Fibroblast of skin of right biceps (primary cell): ENCODE measurements around the gene TRHDE.
"Not testable (repeated sequence)": the region's sequence is repeated elsewhere in the genome, so short reads cannot be mapped to it uniquely, and the experiment has no call there.

Source experiments
- DNase-seq: peaks from one replicate; pipeline ENCODE4 v3.0.0-alpha.2; 2013

TRHDE gene

DNA sequence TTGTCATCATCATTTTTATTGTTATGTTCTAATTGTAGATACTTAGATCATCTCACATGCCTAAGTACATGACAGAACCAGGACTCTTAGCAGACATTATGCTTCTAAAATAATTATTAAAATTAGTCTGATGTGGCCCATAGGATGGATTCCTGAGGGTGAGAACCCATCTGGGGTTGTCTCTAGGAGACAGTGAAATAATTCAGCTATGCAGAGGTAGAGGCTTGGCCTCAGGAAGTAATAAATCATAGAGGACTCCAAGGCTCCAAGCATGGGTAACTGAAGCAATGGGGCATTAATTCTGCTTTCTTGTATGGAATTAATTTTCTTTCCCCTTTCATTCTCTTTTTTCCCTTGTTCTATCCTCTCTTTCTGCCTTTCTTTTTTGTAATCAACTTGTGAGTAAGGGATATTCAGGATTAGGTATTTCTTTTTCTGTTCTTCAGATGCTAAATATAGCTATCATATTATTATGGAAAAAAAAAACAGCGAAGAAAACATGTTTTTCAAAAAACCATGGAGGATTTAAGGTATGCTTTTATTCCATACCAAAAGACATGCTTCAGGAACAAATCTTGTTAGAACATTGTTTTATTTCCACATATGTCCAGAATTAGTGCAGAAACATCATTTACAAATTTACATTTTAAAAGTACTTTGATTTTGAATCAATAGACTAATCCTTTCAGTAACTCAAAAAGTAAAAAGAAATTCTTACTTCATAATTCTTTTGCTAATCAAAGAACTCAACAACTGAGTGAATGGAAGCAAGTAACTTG, 263.2 kb downstream of the TRHDE start:
- peak; percentile 3 for DNase-seq

- DNase-seq: peak; percentile 48
Observed at GRCh38 chr12:72540811-72541210, 268.6 kb downstream of the TRHDE start.

DNA sequence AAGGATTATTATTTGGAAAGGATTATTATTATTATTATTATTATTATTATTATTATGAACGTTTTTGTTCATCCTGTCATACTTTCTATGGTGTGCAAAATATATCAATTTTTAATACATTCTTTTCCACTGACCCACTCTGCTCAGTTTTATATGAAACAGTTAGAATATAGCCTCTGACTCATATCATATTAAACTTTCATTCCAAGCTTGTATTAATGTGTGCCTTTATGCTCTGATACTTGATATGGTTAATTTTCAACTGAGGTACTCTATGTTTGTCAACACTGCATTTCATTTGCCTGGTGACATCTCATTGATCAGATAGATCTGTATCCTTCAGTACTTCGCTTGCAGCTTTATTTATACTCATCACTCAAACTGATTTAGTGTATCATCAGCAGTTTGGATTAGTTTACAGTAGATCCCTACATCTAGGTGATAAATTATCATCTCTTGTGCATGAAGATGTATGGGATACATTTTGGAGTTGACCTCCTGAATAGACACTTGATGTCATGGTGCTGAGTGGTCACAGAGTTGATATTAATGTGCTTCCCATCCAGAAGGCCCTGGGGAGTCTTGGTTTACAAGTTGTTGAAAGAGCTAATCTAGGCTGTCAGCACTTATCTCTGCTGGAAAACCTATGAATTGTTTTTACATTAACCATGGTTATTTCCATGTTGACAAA, 271.8 kb downstream of the TRHDE start:
- DNase-seq: no peak

GRCh38 chr12:72546106-72546505, 273.9 kb downstream of the TRHDE start:
- DNase-seq: peak; percentile 21

DNA sequence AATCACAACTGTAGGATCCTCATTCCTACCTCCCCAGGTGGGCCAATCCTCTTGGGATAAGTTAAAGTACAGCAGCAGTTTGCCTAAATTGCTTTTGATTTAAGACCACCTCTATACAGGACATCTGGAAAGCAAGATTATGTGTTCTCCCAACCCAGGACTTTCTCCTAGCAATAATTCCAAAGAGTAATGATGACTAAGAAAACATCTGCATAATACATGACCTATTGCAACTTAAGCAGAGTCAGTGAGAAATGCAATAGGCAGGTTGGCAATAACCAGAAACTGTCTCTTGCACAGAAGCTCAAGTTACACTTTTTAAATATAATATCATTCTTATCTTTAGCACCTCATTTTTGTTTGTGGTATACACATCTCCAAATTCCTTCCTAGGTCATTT, 275.4 kb downstream of the TRHDE start:
- no peak for DNase-seq

DNA sequence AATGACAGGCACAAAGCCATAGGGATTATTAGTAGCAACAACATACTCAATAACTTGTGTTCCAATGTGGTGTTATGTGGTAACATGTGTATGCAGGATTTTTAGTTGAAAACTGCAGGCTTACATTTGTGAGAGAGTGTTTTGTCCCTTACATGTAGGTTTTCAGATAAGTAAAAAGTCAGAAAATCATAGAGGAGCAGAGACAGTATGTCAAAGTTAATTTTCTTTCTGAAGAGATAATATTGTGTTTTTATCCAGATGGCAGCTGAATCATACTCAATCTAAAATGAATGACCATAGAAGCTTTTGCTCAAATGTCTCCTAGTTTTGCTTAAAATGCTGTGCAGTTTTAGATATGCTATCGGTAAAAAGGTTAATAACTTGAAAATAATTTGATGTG, 277.0 kb downstream of the TRHDE start:
- no peak for DNase-seq

- DNase-seq: no peak
Observed at GRCh38 chr12:72560003-72560769, 288.0 kb downstream of the TRHDE start.

- no peak for DNase-seq
Observed at GRCh38 chr12:72570601-72571000, 298.4 kb downstream of the TRHDE start.

GRCh38 chr12:72574138-72574537, 302.0 kb downstream of the TRHDE start:
- DNase-seq: peak; percentile 16

DNA sequence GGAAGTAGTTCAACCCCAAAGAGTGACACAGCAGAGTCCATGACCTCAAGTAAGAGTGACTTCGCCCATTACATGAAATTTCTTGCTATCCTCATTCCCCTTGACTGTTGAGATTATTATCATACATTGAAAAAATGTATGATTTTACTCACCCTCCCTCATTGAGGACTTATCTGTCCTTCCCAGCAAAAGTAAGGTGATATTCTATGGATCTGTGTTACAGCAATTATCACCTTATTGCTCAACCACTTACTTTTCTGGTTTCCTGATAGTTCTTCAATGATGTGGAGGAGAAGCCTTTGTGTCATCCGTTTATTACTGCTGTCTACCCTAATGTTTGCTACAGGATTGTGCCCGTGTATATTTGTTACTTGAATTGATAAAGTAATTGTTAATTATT, 306.2 kb downstream of the TRHDE start:
- DNase-seq: no peak

GRCh38 chr12:72586456-72586855, 314.3 kb downstream of the TRHDE start:
- DNase-seq: no peak

GRCh38 chr12:72602581-72602980, 330.4 kb downstream of the TRHDE start:
- peak; percentile 12 for DNase-seq

GRCh38 chr12:72605975-72606374, 333.8 kb downstream of the TRHDE start:
- no peak for DNase-seq

DNA sequence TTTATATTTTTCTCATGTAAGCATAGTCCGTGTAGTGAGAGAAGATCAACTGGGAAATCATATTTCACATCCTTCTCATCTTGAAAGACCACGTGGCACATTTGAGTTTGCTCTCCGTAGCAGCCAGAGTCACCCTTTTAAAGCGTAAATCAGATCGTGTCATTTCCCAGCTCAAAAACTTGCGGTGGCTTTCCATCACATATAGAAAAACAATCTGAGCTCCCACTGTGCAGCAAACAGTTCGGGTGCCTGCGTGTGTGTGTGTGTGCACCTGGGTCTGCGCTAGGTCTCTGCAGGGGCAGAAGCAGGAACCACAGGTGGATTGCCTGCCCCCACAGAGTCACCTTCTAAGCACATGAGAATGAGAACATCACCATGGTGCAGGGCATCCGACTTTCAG, 338.2 kb downstream of the TRHDE start:
- DNase-seq: no peak

GRCh38 chr12:72610854-72611358, 338.7 kb downstream of the TRHDE start:
- no peak for DNase-seq

DNA sequence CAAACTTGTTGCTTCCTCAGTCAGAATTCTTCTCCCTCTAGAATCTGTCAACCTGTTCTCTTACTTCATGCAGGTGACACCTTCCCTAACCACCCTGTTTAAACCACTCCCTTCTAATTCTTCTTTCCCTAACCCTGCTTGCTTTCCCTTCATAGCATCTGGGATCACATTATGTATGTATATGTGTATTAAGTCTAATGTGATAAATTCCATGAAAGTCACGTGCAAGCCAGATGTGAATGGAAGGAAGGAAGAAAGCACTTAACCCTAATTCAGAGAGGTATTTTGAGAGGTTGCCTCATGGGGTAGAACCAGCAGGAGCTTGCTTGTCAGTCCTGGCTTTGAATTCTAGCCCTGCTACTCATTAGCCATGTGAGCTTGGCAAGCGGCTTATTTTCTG, 340.0 kb downstream of the TRHDE start:
- DNase-seq: no peak

GRCh38 chr12:72618764-72619163, 346.6 kb downstream of the TRHDE start:
- no peak for DNase-seq

- no peak for DNase-seq
Observed at GRCh38 chr12:72622556-72622955, 350.4 kb downstream of the TRHDE start.

DNA sequence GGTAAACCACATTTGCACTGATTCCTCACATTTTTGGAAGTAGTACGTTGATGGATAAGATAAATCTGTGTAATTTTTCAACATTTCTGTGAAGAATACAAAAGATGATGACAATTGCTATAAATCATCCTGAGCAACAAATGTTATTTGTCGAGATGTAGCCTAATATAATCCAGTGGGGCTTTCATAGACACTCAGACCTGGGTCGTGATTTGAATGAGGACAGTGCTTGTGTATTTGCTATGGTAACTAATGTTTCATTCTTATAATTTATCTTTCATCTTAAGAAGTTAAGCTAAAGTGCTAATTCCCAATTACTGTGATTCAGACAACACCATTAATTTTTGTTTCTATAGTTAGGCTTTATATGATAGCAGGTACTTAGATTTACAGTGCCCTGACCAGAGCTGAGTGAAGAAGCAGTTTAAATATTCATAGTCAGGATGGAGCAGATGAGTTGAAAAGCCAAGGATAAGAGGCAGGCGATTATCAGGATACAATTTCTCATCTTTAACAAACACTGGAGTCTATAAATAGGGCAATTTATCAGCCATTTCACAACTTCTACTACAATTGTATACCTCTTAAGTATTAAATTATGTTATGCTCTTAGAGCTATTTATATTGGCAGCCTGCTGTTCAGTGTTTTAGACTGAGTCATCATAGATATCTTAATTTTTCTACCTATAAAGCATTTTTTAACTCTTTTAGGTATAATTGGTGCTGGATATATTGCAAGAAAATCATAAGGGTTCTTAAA, 359.9 kb downstream of the TRHDE start:
- peak; percentile 9 for DNase-seq

- DNase-seq: no peak
Observed at GRCh38 chr12:72642706-72643105, 370.5 kb downstream of the TRHDE start.

DNA sequence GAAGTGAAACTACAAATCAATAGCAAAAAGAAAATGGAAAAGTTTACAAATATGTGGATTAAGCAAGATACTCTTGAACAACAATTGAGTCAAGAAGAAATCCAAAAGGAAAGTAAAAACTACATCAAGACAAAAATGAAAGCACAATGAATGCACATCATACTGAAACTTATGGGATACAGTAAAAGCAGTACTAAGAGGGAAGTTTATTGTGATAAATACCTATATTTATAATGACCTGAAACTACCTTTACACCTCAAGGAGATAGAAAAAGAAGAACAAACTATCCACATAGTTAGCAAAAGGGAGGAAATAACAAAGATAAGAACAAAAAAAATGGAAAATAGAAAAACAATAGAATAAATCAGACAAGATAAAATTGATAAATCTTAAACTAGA, 375.0 kb downstream of the TRHDE start:
- no peak for DNase-seq

GRCh38 chr12:72658615-72659014, 386.4 kb downstream of the TRHDE start:
- DNase-seq: no peak

GRCh38 chr12:72660174-72660573, 388.0 kb downstream of the TRHDE start:
- DNase-seq: not testable (repeated sequence)
